ENCODE measurements around the gene GPR108. TPM values are rescaled to one million over a fixed set of nuclear protein-coding genes. Genes with fewer than 3 reads are reported as not detected.

Gene GPR108
- total and polyA plus RNA-seq, 2 of the 13 experiments (the other 11 are each of a cell fraction or from before 2014, with no cell fraction given) = 36.4 to 63.0 TPM

DNA sequence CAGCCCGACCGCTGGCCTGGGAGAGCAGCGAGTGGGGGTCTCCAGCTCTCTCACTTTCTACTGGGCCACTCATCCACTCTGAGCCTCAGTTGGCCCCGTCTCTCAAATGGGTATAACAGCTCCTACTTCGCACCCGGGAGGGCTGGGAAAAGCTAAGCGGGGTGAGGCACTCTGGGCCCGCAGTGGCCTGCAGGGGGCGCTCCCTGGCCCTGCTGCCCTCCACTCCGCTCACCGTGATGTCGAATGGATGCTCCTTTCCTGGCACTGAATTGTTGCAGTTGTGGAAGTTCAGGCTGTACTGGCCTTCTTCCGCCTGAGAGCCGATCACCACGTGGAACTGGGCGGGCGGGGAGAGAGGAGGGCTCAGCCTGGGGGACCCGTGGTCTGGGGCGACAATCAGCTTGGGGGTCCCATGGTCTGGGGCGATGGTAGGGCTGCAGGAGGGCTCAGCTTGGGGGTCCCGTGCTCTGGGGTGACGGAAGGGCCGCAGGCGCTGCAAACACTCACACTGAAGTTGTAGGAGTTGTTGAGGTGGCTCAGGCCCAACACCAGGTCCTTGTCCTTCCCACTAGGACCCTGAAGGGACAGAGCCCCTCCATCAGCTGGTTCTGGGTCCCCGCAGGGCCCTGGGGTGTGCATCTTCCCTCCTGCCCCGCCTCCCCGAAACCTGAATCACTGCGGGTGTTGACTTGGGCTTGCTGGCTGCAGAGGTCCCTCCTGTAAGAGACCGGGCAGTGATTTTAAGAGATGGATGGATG, 3.9 kb downstream of the GPR108 start (continued):
- TF ChIP-seq ZSCAN21 (CRISPR knock-in tag; IDR thresholded peaks at IDR 0.05; ENCODE audit: borderline replicate concordance) = 0 out of 2 replicates have a peak, but pooled peaks have one; percentile 1
- peak; percentile 94 for TF ChIP-seq ZBTB38 (CRISPR knock-in tag; IDR thresholded peaks at IDR 0.05)
- TF ChIP-seq, protein P1, sequence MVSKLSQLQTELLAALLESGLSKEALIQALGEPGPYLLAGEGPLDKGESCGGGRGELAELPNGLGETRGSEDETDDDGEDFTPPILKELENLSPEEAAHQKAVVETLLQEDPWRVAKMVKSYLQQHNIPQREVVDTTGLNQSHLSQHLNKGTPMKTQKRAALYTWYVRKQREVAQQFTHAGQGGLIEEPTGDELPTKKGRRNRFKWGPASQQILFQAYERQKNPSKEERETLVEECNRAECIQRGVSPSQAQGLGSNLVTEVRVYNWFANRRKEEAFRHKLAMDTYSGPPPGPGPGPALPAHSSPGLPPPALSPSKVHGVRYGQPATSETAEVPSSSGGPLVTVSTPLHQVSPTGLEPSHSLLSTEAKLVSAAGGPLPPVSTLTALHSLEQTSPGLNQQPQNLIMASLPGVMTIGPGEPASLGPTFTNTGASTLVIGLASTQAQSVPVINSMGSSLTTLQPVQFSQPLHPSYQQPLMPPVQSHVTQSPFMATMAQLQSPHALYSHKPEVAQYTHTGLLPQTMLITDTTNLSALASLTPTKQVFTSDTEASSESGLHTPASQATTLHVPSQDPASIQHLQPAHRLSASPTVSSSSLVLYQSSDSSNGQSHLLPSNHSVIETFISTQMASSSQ (IDR thresholded peaks at IDR 0.05; ENCODE audit: low read depth) = no peak
- TF ChIP-seq, protein P1 (CRISPR knock-in tag; IDR thresholded peaks at IDR 0.05; ENCODE audit: borderline replicate concordance) = 0 out of 2 replicates have a peak, but pooled peaks have one; percentile 10
- peak; percentile 45 for TF ChIP-seq RBM39 (IDR thresholded peaks at IDR 0.05; ENCODE audit: low read depth, low read length, poor library complexity, severe bottlenecking)
- TF ChIP-seq AGO2 (optimal IDR thresholded peaks at IDR 0.05; ENCODE audit: low read depth, low read length) = peak; percentile 59

DNA sequence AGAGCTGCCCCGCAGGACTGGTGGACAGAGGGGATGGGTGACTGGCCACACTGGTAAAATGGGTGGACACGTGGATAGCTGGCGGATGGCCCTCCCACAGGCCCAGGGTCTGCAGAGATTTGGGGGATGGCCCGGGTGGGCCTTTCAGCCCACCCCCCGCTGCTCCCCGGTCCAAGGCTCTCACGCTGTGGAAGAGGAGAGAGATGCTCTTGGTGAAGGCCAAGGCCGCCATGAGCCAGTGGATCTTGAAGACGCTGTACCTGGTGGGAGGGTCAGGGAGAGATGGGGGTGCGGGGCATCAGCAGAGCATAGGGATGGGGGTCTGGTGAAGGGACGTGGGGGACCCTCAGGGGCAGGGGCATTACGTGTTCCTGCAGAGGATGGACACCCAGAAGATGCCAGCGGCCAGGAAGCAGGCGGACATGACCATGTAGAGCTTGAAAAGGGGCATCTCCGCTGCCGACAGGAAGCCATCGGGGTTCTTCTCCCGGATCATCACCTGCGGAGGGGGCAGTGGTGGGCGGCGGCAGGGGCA, 4.5 kb downstream of the GPR108 start:
- intact Hi-C loops (cut with micrococcal nuclease; ENCODE audit: unreplicated experiment) (loop anchor here (10.0 kb wide), 1 partner anchor 1142 kb away; the partner anchor contains the start of gene PRR36), in situ Hi-C loops (cut with HindIII; ENCODE audit: extremely low pct_ligation_motif_present, low pct_unique_long_range_greater_than_20kb) (no loop called here)
- H2AFZ ChIP-seq (ENCODE audit: low read length) = no peak overlapping the region
- peaks cover 14% of the 10 kb centered on the region for H3K79me2 ChIP-seq (ENCODE audit: insufficient read depth, low read length)
- H3K4me1 ChIP-seq (ENCODE audit: insufficient read depth, low read length) = peaks cover 55% of the 10 kb centered on the region
- no peak overlapping the region for H3K27ac ChIP-seq (ENCODE audit: extremely low read length, insufficient read depth, low read length)
- H4K20me1 ChIP-seq (ENCODE audit: insufficient read depth, low read length) = no peaks in the 10 kb centered on the region
- no peaks in the 10 kb centered on the region for H3K9me3 ChIP-seq (ENCODE audit: low read length)
- POLR2A ChIA-PET = interaction anchor here (1.4 kb wide), 1 partner anchor 12 kb away, joined by 12 read pairs; the partner anchor contains the start of gene C3
- H3K27me3 ChIP-seq (ENCODE audit: control insufficient read depth in 1 of 2, insufficient read depth in 2 of 2, low read length in 2 of 2) = no peaks in the 10 kb centered on the region
- DNase-seq (ENCODE audit: low spot score) (no peak), ATAC-seq (no peak), FAIRE-seq (no peak)
- WGBS (ENCODE audit: low lambda C conversion rate) = 99% methylated on average over 8 of the region's 21 CpGs
- CTCF ChIA-PET (ENCODE audit: low intra/inter-chr PET ratio, low total read pairs) = no interaction called here
- H3K36me3 ChIP-seq (replicated peaks in 1 of 2; ENCODE audit: control insufficient read depth in 1 of 2, insufficient read depth in 2 of 2, low read length in 2 of 2) = peaks cover 0 to 2% of the 10 kb centered on the region in 2 experiments; a peak in 2 of 5 replicates
- H3K4me2 ChIP-seq (ENCODE audit: low read depth, low read length) = no peak overlapping the region
- no peak overlapping the region for H3K9ac ChIP-seq (ENCODE audit: insufficient read depth, low read depth, low read length)
- no peak overlapping the region for H3K4me3 ChIP-seq (replicated peaks in 1 of 3; ENCODE audit: insufficient read depth in 1 of 3, low read depth in 2 of 3, low read length in 3 of 3)
- BruUV-seq (replicated peaks) = no TSS peak
- TF ChIP-seq, protein P2, sequence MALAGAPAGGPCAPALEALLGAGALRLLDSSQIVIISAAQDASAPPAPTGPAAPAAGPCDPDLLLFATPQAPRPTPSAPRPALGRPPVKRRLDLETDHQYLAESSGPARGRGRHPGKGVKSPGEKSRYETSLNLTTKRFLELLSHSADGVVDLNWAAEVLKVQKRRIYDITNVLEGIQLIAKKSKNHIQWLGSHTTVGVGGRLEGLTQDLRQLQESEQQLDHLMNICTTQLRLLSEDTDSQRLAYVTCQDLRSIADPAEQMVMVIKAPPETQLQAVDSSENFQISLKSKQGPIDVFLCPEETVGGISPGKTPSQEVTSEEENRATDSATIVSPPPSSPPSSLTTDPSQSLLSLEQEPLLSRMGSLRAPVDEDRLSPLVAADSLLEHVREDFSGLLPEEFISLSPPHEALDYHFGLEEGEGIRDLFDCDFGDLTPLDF (CRISPR knock-in tag; IDR thresholded peaks at IDR 0.05) = no peak
- TF ChIP-seq ZNF720 (CRISPR knock-in tag; IDR thresholded peaks at IDR 0.05) (no peak), ZNF350 (CRISPR knock-in tag; IDR thresholded peaks at IDR 0.05; ENCODE audit: borderline replicate concordance, low read depth) (no peak), FOXM1 (CRISPR knock-in tag; IDR thresholded peaks at IDR 0.05) (no peak), IRF2 (CRISPR knock-in tag; IDR thresholded peaks at IDR 0.05) (no peak), ZNF644 (CRISPR knock-in tag; IDR thresholded peaks at IDR 0.05; ENCODE audit: low read depth) (no peak)
- TF ChIP-seq, protein P3, sequence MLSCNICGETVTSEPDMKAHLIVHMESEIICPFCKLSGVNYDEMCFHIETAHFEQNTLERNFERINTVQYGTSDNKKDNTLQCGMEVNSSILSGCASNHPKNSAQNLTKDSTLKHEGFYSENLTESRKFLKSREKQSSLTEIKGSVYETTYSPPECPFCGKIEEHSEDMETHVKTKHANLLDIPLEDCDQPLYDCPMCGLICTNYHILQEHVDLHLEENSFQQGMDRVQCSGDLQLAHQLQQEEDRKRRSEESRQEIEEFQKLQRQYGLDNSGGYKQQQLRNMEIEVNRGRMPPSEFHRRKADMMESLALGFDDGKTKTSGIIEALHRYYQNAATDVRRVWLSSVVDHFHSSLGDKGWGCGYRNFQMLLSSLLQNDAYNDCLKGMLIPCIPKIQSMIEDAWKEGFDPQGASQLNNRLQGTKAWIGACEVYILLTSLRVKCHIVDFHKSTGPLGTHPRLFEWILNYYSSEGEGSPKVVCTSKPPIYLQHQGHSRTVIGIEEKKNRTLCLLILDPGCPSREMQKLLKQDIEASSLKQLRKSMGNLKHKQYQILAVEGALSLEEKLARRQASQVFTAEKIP (CRISPR knock-in tag; IDR thresholded peaks at IDR 0.05; ENCODE audit: borderline replicate concordance) = no peak
